ENCODE measurements around the gene ADAMTSL4.

DNA sequence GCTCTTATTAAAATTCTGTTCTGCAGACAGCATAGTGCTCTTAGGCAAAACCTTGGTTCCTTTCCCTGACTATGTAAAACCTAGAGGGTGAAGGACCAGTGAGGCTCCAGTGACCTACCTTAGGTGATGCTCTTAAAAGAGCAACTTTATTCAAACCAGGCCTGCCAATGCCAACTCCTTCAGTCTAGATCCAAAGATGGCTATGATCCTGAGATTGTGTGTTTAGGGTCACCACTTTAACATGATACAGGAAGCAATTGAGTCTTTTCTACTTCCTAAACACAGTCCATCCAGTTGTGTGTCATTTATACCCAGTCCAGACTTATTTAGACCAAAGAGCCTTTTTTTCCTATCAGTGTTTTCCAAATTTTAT is 19.4 kb downstream of the ADAMTSL4 start:
- TF ChIP-seq, protein P1, sequence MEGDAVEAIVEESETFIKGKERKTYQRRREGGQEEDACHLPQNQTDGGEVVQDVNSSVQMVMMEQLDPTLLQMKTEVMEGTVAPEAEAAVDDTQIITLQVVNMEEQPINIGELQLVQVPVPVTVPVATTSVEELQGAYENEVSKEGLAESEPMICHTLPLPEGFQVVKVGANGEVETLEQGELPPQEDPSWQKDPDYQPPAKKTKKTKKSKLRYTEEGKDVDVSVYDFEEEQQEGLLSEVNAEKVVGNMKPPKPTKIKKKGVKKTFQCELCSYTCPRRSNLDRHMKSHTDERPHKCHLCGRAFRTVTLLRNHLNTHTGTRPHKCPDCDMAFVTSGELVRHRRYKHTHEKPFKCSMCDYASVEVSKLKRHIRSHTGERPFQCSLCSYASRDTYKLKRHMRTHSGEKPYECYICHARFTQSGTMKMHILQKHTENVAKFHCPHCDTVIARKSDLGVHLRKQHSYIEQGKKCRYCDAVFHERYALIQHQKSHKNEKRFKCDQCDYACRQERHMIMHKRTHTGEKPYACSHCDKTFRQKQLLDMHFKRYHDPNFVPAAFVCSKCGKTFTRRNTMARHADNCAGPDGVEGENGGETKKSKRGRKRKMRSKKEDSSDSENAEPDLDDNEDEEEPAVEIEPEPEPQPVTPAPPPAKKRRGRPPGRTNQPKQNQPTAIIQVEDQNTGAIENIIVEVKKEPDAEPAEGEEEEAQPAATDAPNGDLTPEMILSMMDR (IDR thresholded peaks at IDR 0.05; ENCODE audit: insufficient read depth, low read depth, low read length), result no peak
- TF ChIP-seq EZH2 (IDR thresholded peaks at IDR 0.05; ENCODE audit: insufficient read depth, low read length), result no peak

All from astrocyte (in vitro differentiated cells and primary cell).